GM23338 (cell line): ENCODE results near the gene IGF1R. TPM values are rescaled to one million over a fixed set of nuclear protein-coding genes. Genes with fewer than 3 reads are reported as not detected.

Experiments
- ATAC-seq: fragments of 200-7000 bp; cut with Tn5 transposase; 3 replicates; pipeline ENCODE4 v1.9.1; 2020
- DNase-seq: peaks from one replicate; pipeline ENCODE4 v3.0.0-alpha.2; 2015; ENCODE audit warnings: low spot score
- H2AFZ ChIP-seq: fragments of 200-600 bp; sonication (generic); 2 replicates; pipeline ENCODE4 v1.8.0; 2016; ENCODE audit warnings: antibody characterized with exemption, mild to moderate bottlenecking, moderate library complexity
- H3F3A ChIP-seq: fragments of 200-600 bp; sonication (generic); replicated peaks from 2 replicates; pipeline ENCODE4 v1.8.0; 2017; ENCODE audit warnings: antibody characterized with exemption, mixed run types, low read depth
- H3K27ac ChIP-seq: fragments of 200-600 bp; sonication (generic); 2 replicates; pipeline ENCODE4 v1.6.1; 2016; ENCODE audit warnings: low read depth
- H3K27me3 ChIP-seq: fragments of 200-600 bp; sonication (generic); 2 replicates; pipeline ENCODE4 v1.8.0; 2016; ENCODE audit warnings: mild to moderate bottlenecking, mixed run types, moderate library complexity; ENCODE audit not compliant: insufficient read depth
- H3K36me3 ChIP-seq: fragments of 200-600 bp; sonication (generic); 2 replicates; pipeline ENCODE4 v1.8.0; 2016; ENCODE audit warnings: mild to moderate bottlenecking; ENCODE audit not compliant: insufficient read depth
- H3K4me1 ChIP-seq: fragments of 200-600 bp; sonication (generic); 2 replicates; pipeline ENCODE4 v1.8.0; 2016; ENCODE audit warnings: mild to moderate bottlenecking, moderate library complexity; ENCODE audit not compliant: insufficient read depth
- H3K4me2 ChIP-seq: fragments of 200-600 bp; sonication (generic); 2 replicates; pipeline ENCODE4 v1.7.1; 2017; ENCODE audit warnings: mixed run types
- H3K4me3 ChIP-seq: fragments of 200-600 bp; sonication (generic); 2 replicates; pipeline ENCODE4 v1.6.1; 2016; ENCODE audit warnings: mixed run types
- H3K79me2 ChIP-seq: fragments of 200-600 bp; sonication (generic); replicated peaks from 2 replicates; pipeline ENCODE4 v1.8.0; 2017; ENCODE audit warnings: mild to moderate bottlenecking; ENCODE audit not compliant: insufficient read depth
- H3K9me2 ChIP-seq: fragments of 200-600 bp; sonication (generic); 2 replicates; pipeline ENCODE4 v1.8.0; 2017; ENCODE audit not compliant: insufficient read depth
- H4K20me1 ChIP-seq: fragments of 200-600 bp; sonication (generic); replicated peaks from 2 replicates; pipeline ENCODE4 v1.8.0; 2017; ENCODE audit warnings: mild to moderate bottlenecking; ENCODE audit not compliant: insufficient read depth
- H3K27ac Mint-ChIP-seq: 2 replicates; pipeline ENCODE4 v1.8.0; 2020; ENCODE audit warnings: inconsistent platforms, mild to moderate bottlenecking, moderate library complexity, mixed read lengths
- H3K27me3 Mint-ChIP-seq: 3 replicates; pipeline ENCODE4 v1.8.0; 2022; ENCODE audit warnings: low read depth, mild to moderate bottlenecking, moderate library complexity, mixed read lengths, inconsistent platforms; ENCODE audit not compliant: insufficient read depth, poor library complexity
- H3K36me3 Mint-ChIP-seq: 3 replicates; pipeline ENCODE4 v1.8.0; 2021; ENCODE audit warnings: low read depth, mild to moderate bottlenecking, inconsistent platforms, moderate library complexity, mixed read lengths
- H3K4me1 Mint-ChIP-seq: 3 replicates; pipeline ENCODE4 v1.8.0; 2020; ENCODE audit warnings: mild to moderate bottlenecking, inconsistent platforms, mixed read lengths
- H3K4me3 Mint-ChIP-seq: 3 replicates; pipeline ENCODE4 v1.8.0; 2021; ENCODE audit warnings: moderate library complexity, mild to moderate bottlenecking, inconsistent platforms, mixed read lengths
- H3K9me3 Mint-ChIP-seq: 3 replicates; pipeline ENCODE4 v1.8.0; 2020; ENCODE audit warnings: moderate library complexity, mild to moderate bottlenecking, inconsistent platforms, mixed read lengths
- CREB1 ChIP-seq: fragments of 250-450 bp; sonication (Bioruptor Pico); IDR thresholded peaks from 2 replicates; pipeline ENCODE4 v1.5.0; 2020; ENCODE audit warnings: low read depth, mild to moderate bottlenecking, moderate library complexity
- CTCF ChIP-seq, 2 experiments: fragments of 200-600 bp in 1 of 2; sonication (generic) in 1 of 2; conservative IDR thresholded peaks; 2 replicates each; pipeline versions ENCODE4 v1.5.1 to v1.6.1; 2016 to 2017; ENCODE audit warnings: antibody characterized with exemption in 2 of 2, low read depth in 2 of 2, mild to moderate bottlenecking in 2 of 2, moderate library complexity in 1 of 2
- EZH2 ChIP-seq: fragments of 200-600 bp; sonication (generic); IDR thresholded peaks from one replicate; pipeline ENCODE4 v1.8.0; 2017; ENCODE audit warnings: antibody characterized with exemption, mild to moderate bottlenecking, low read depth; ENCODE audit not compliant: unreplicated experiment
- EZH2phosphoT487 ChIP-seq: fragments of 200-600 bp; sonication (generic); IDR thresholded peaks from one replicate; pipeline ENCODE4 v1.8.1; 2018; ENCODE audit warnings: antibody characterized with exemption; ENCODE audit not compliant: unreplicated experiment
- JUNB ChIP-seq: IDR thresholded peaks from one replicate; pipeline ENCODE4 v1.6.1; 2016; ENCODE audit warnings: antibody characterized with exemption; ENCODE audit not compliant: unreplicated experiment
- NANOG ChIP-seq: IDR thresholded peaks from 2 replicates; pipeline ENCODE4 v1.6.1; 2016; ENCODE audit warnings: antibody characterized with exemption, borderline replicate concordance
- POLR2AphosphoS5 ChIP-seq: IDR thresholded peaks from 2 replicates; pipeline ENCODE4 v1.6.1; 2016; ENCODE audit warnings: antibody characterized with exemption, low read depth
- STAT1 ChIP-seq: IDR thresholded peaks from one replicate; pipeline ENCODE4 v1.6.1; 2016; ENCODE audit warnings: antibody characterized with exemption; ENCODE audit not compliant: unreplicated experiment
- ZNF114 ChIP-seq: fragments of 250-450 bp; sonication (Bioruptor Pico); IDR thresholded peaks from 2 replicates; pipeline ENCODE4 v1.5.0; 2020; ENCODE audit warnings: mild to moderate bottlenecking, moderate library complexity
- ZNF331 ChIP-seq: fragments of 250-450 bp; sonication (Bioruptor Pico); IDR thresholded peaks from 2 replicates; pipeline ENCODE4 v1.5.0; 2020; ENCODE audit warnings: low read depth, mild to moderate bottlenecking, moderate library complexity
- ZNF462 ChIP-seq: fragments of 250-450 bp; sonication (Bioruptor Pico); IDR thresholded peaks from 2 replicates; pipeline ENCODE4 v1.5.0; 2020; ENCODE audit warnings: mild to moderate bottlenecking, moderate library complexity
- polyA plus RNA-seq: library from polyadenylated mRNA; unstranded; fragments of >200 nt; fragmentation: Nextera tagmentation; extraction: Ambion mirVana; gene quantifications from 2 replicates; pipeline ENCODE4 v1.2.1, GENCODE V29; 2016
- total RNA-seq: library from RNA; depleted of rRNA; stranded (reverse); fragments of >200 nt; shearing (Covaris generic); gene quantifications from 2 replicates; pipeline ENCODE4 v1.2.3, GENCODE V29; 2014
- TF ChIP-seq, protein P1 (sequence below): IDR thresholded peaks from 2 replicates; pipeline ENCODE4 v1.6.1; 2016; ENCODE audit warnings: antibody characterized with exemption
- TF ChIP-seq, protein P2 (sequence below): IDR thresholded peaks from one replicate; pipeline ENCODE4 v1.6.1; 2018; ENCODE audit warnings: antibody characterized with exemption; ENCODE audit not compliant: unreplicated experiment

The IGF1R gene
- total and polyA plus RNA-seq, 2 experiments from 2014 or later: 20.4 to 92.2 TPM

DNA sequence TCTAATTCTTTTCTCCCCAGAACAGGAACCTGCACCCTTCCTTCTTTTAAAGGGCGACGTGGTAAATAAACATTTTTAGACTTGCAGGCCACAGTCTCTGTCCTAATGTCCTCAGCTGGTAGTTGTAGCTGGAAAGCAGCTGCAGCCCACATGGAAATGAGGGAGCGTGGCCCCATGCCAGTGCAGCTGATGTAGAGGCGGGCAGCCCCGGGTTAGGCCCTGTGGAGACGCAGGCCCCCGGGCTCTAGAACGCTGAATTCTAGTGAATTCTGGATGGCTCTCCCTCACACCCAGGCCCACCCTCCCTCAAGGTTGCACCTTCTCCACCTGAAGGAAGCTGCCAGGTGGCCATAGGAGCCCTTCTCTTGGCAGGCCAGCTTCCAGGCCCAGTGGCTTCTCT, 307.0 kb downstream of the IGF1R start:
- H3K27me3 Mint-ChIP-seq: peaks cover 9% of the 10 kb centered on the region
- Histone ChIP-seq H4K20me1 (no peaks in the 10 kb centered on the region), H2AFZ (no peak overlapping the region), H3K9me2 (no peaks in the 10 kb centered on the region), H3K27me3 (no peaks in the 10 kb centered on the region), H3K4me1 (no peaks in the 10 kb centered on the region), H3K36me3 (peaks cover 10% of the 10 kb centered on the region), H3K4me2 (no peak overlapping the region), H3F3A (no peaks in the 10 kb centered on the region), H3K4me3 (no peak overlapping the region), H3K79me2 (no peaks in the 10 kb centered on the region), H3K27ac (no peak overlapping the region)
- no peak for TF ChIP-seq CTCF (conservative IDR thresholded peaks at IDR 0.05; ENCODE audit: low read depth in 2 of 2)
- TF ChIP-seq, protein P1, sequence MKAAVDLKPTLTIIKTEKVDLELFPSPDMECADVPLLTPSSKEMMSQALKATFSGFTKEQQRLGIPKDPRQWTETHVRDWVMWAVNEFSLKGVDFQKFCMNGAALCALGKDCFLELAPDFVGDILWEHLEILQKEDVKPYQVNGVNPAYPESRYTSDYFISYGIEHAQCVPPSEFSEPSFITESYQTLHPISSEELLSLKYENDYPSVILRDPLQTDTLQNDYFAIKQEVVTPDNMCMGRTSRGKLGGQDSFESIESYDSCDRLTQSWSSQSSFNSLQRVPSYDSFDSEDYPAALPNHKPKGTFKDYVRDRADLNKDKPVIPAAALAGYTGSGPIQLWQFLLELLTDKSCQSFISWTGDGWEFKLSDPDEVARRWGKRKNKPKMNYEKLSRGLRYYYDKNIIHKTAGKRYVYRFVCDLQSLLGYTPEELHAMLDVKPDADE: no peak
- TF ChIP-seq, protein P2, sequence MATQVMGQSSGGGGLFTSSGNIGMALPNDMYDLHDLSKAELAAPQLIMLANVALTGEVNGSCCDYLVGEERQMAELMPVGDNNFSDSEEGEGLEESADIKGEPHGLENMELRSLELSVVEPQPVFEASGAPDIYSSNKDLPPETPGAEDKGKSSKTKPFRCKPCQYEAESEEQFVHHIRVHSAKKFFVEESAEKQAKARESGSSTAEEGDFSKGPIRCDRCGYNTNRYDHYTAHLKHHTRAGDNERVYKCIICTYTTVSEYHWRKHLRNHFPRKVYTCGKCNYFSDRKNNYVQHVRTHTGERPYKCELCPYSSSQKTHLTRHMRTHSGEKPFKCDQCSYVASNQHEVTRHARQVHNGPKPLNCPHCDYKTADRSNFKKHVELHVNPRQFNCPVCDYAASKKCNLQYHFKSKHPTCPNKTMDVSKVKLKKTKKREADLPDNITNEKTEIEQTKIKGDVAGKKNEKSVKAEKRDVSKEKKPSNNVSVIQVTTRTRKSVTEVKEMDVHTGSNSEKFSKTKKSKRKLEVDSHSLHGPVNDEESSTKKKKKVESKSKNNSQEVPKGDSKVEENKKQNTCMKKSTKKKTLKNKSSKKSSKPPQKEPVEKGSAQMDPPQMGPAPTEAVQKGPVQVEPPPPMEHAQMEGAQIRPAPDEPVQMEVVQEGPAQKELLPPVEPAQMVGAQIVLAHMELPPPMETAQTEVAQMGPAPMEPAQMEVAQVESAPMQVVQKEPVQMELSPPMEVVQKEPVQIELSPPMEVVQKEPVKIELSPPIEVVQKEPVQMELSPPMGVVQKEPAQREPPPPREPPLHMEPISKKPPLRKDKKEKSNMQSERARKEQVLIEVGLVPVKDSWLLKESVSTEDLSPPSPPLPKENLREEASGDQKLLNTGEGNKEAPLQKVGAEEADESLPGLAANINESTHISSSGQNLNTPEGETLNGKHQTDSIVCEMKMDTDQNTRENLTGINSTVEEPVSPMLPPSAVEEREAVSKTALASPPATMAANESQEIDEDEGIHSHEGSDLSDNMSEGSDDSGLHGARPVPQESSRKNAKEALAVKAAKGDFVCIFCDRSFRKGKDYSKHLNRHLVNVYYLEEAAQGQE: no peak
- TF ChIP-seq ZNF114 (CRISPR knock-in tag): no peak
- TF ChIP-seq CREB1 (CRISPR knock-in tag): no peak
- no peak for TF ChIP-seq EZH2phosphoT487
- no peak for TF ChIP-seq EZH2
- no peak for TF ChIP-seq NANOG
- no peak for TF ChIP-seq STAT1
- TF ChIP-seq ZNF331 (CRISPR knock-in tag): no peak
- TF ChIP-seq ZNF462 (CRISPR knock-in tag): no peak
- TF ChIP-seq JUNB: no peak
- TF ChIP-seq POLR2AphosphoS5: no peak
- no peaks in the 10 kb centered on the region for H3K4me1 Mint-ChIP-seq
- H3K4me3 Mint-ChIP-seq: no peak overlapping the region
- no peaks in the 10 kb centered on the region for H3K9me3 Mint-ChIP-seq
- no peak overlapping the region for H3K27ac Mint-ChIP-seq
- H3K36me3 Mint-ChIP-seq: peaks cover 68% of the 10 kb centered on the region
- DNase-seq (no peak), ATAC-seq (no peak)
